Stimulated activated memory B cell treated with anti-CD40 and anti-IgM and Interleukin-4, amounts not matched to agents 10 μg/mL and 1 μg/mL and 100 μg/mL, for 72 hours (primary cell): ENCODE data around the gene VPS13D.

Experiments used
- ATAC-seq: fragments of 150-1000 bp; cut with Tn5 transposase; 2 replicates; pipeline ENCODE4 v1.10.0; 2021
- H3K27ac Mint-ChIP-seq: one replicate; pipeline ENCODE4 v1.8.0; 2022; ENCODE audit warnings: mild to moderate bottlenecking, mixed read lengths
- H3K27me3 Mint-ChIP-seq: one replicate; pipeline ENCODE4 v1.8.0; 2022; ENCODE audit warnings: mixed read lengths
- H3K36me3 Mint-ChIP-seq: one replicate; pipeline ENCODE4 v1.8.0; 2022; ENCODE audit warnings: mixed read lengths
- H3K4me1 Mint-ChIP-seq: one replicate; pipeline ENCODE4 v1.8.0; 2022; ENCODE audit warnings: mixed read lengths
- H3K4me3 Mint-ChIP-seq: one replicate; pipeline ENCODE4 v1.8.0; 2022; ENCODE audit warnings: mild to moderate bottlenecking, moderate library complexity, mixed read lengths
- H3K9me3 Mint-ChIP-seq: one replicate; pipeline ENCODE4 v1.8.0; 2022; ENCODE audit warnings: mixed read lengths

VPS13D gene

GRCh38 chr1:12189328-12189682 lies 40.5 kb upstream of the VPS13D start:
- Mint-ChIP-seq H3K27ac (peak overlapping the region; percentile 6), H3K36me3 (peaks cover 68% of the 10 kb centered on the region), H3K9me3 (no peaks in the 10 kb centered on the region), H3K4me1 (peaks cover 80% of the 10 kb centered on the region), H3K4me3 (no peak overlapping the region), H3K27me3 (no peaks in the 10 kb centered on the region)
- no peak for ATAC-seq

GRCh38 chr1:12191242-12192032 lies 38.4 kb upstream of the VPS13D start:
- Mint-ChIP-seq H3K27ac (peak overlapping the region; percentile 35), H3K36me3 (peaks cover 74% of the 10 kb centered on the region), H3K4me3 (no peak overlapping the region), H3K4me1 (peaks cover 76% of the 10 kb centered on the region), H3K27me3 (no peaks in the 10 kb centered on the region), H3K9me3 (no peaks in the 10 kb centered on the region)
- no peak for ATAC-seq

GRCh38 chr1:12194666-12195216 lies 35.1 kb upstream of the VPS13D start:
- peaks cover 78% of the 10 kb centered on the region for H3K4me1 Mint-ChIP-seq
- H3K36me3 Mint-ChIP-seq: peaks cover 74% of the 10 kb centered on the region
- no peak for ATAC-seq
- H3K9me3 Mint-ChIP-seq: no peaks in the 10 kb centered on the region
- peak overlapping the region; percentile 59 for H3K27ac Mint-ChIP-seq
- H3K4me3 Mint-ChIP-seq: no peak overlapping the region
- no peaks in the 10 kb centered on the region for H3K27me3 Mint-ChIP-seq

- Mint-ChIP-seq H3K27me3 (no peaks in the 10 kb centered on the region), H3K4me3 (no peak overlapping the region), H3K9me3 (no peaks in the 10 kb centered on the region), H3K4me1 (peaks cover 81% of the 10 kb centered on the region), H3K27ac (peak overlapping the region; percentile 59), H3K36me3 (peaks cover 69% of the 10 kb centered on the region)
- no peak for ATAC-seq
Observed at GRCh38 chr1:12195416-12195815, 34.4 kb upstream of the VPS13D start.

- Mint-ChIP-seq H3K4me3 (no peak overlapping the region), H3K27ac (peak overlapping the region; percentile 85), H3K36me3 (peaks cover 58% of the 10 kb centered on the region), H3K9me3 (no peaks in the 10 kb centered on the region), H3K4me1 (peaks cover 82% of the 10 kb centered on the region), H3K27me3 (no peaks in the 10 kb centered on the region)
- ATAC-seq: no peak
Observed at GRCh38 chr1:12196641-12197482, 33.0 kb upstream of the VPS13D start.

- Mint-ChIP-seq H3K4me1 (peaks cover 88% of the 10 kb centered on the region), H3K36me3 (peaks cover 57% of the 10 kb centered on the region), H3K4me3 (no peak overlapping the region), H3K27me3 (no peaks in the 10 kb centered on the region), H3K9me3 (no peaks in the 10 kb centered on the region), H3K27ac (peak overlapping the region; percentile 85)
- ATAC-seq: no peak
Observed at GRCh38 chr1:12197483-12197880, 32.3 kb upstream of the VPS13D start.

GRCh38 chr1:12200208-12200607 lies 29.6 kb upstream of the VPS13D start:
- no peaks in the 10 kb centered on the region for H3K9me3 Mint-ChIP-seq
- H3K4me3 Mint-ChIP-seq: no peak overlapping the region
- H3K27me3 Mint-ChIP-seq: no peaks in the 10 kb centered on the region
- H3K4me1 Mint-ChIP-seq: peaks cover 90% of the 10 kb centered on the region
- ATAC-seq: no peak
- H3K36me3 Mint-ChIP-seq: peaks cover 60% of the 10 kb centered on the region
- peak overlapping the region; percentile 85 for H3K27ac Mint-ChIP-seq

GRCh38 chr1:12201352-12202189 lies 28.3 kb upstream of the VPS13D start:
- Mint-ChIP-seq H3K4me3 (peak overlapping the region; percentile 63), H3K27me3 (no peaks in the 10 kb centered on the region), H3K9me3 (no peaks in the 10 kb centered on the region), H3K27ac (peak overlapping the region; percentile 85), H3K36me3 (peaks cover 65% of the 10 kb centered on the region), H3K4me1 (peaks cover 91% of the 10 kb centered on the region)
- peak; percentile 2 for ATAC-seq

GRCh38 chr1:12202190-12202497 lies 27.7 kb upstream of the VPS13D start:
- Mint-ChIP-seq H3K4me3 (peak overlapping the region; percentile 75), H3K4me1 (peaks cover 86% of the 10 kb centered on the region), H3K27me3 (no peaks in the 10 kb centered on the region), H3K27ac (peak overlapping the region; percentile 85), H3K9me3 (no peaks in the 10 kb centered on the region), H3K36me3 (peaks cover 65% of the 10 kb centered on the region)
- ATAC-seq: no peak

- H3K4me1 Mint-ChIP-seq: peaks cover 87% of the 10 kb centered on the region
- H3K9me3 Mint-ChIP-seq: no peaks in the 10 kb centered on the region
- peaks cover 65% of the 10 kb centered on the region for H3K36me3 Mint-ChIP-seq
- ATAC-seq: no peak
- H3K4me3 Mint-ChIP-seq: peak overlapping the region; percentile 75
- no peaks in the 10 kb centered on the region for H3K27me3 Mint-ChIP-seq
- H3K27ac Mint-ChIP-seq: peak overlapping the region; percentile 85
Observed at GRCh38 chr1:12202577-12202976, 27.3 kb upstream of the VPS13D start.

GRCh38 chr1:12203216-12204007 lies 26.4 kb upstream of the VPS13D start:
- no peaks in the 10 kb centered on the region for H3K27me3 Mint-ChIP-seq
- ATAC-seq: no peak
- peaks cover 65% of the 10 kb centered on the region for H3K36me3 Mint-ChIP-seq
- peaks cover 87% of the 10 kb centered on the region for H3K4me1 Mint-ChIP-seq
- H3K4me3 Mint-ChIP-seq: peak overlapping the region; percentile 75
- H3K27ac Mint-ChIP-seq: peak overlapping the region; percentile 85
- no peaks in the 10 kb centered on the region for H3K9me3 Mint-ChIP-seq

GRCh38 chr1:12204140-12204539 lies 25.7 kb upstream of the VPS13D start:
- Mint-ChIP-seq H3K27me3 (no peaks in the 10 kb centered on the region), H3K27ac (peak overlapping the region; percentile 85), H3K36me3 (peaks cover 67% of the 10 kb centered on the region), H3K4me1 (peaks cover 87% of the 10 kb centered on the region), H3K4me3 (peak overlapping the region; percentile 75), H3K9me3 (no peaks in the 10 kb centered on the region)
- ATAC-seq: peak; percentile 74

GRCh38 chr1:12204754-12205658 lies 24.8 kb upstream of the VPS13D start:
- peaks cover 67% of the 10 kb centered on the region for H3K36me3 Mint-ChIP-seq
- no peaks in the 10 kb centered on the region for H3K9me3 Mint-ChIP-seq
- no peak for ATAC-seq
- H3K4me1 Mint-ChIP-seq: peaks cover 87% of the 10 kb centered on the region
- peak overlapping the region; percentile 75 for H3K4me3 Mint-ChIP-seq
- H3K27me3 Mint-ChIP-seq: no peaks in the 10 kb centered on the region
- H3K27ac Mint-ChIP-seq: peak overlapping the region; percentile 85
